GM13977 (cell line): ENCODE results near the gene DNAJC1.

Source experiments
- DNase-seq: peaks from one replicate; pipeline ENCODE4 v3.0.0; 2012; ENCODE audit warnings: low spot score
- CTCF ChIP-seq: IDR thresholded peaks from 2 replicates; pipeline ENCODE4 v1.5.1; 2012; ENCODE audit warnings: mild to moderate bottlenecking, control low read depth; ENCODE audit not compliant: insufficient read depth; ENCODE audit errors: extremely low read depth, missing control alignments
- in situ Hi-C: fragments of 300-500 bp; cut with MboI; formaldehyde crosslinking; loops from one replicate; pipeline ENCODE4 v1.12.0; 2022; ENCODE audit warnings: low sequenced_read_pairs, low pct_unique_long_range_greater_than_20kb, mixed read lengths, inconsistent platforms; ENCODE audit not compliant: unreplicated experiment

Gene DNAJC1

GRCh38 chr10:21749788-21750187, 253.7 kb downstream of the DNAJC1 start:
- in situ Hi-C loops = no loop called here
- DNase-seq = no peak
- TF ChIP-seq CTCF = no peak

- DNase-seq = no peak
- in situ Hi-C loops = no loop called here
- TF ChIP-seq CTCF = no peak
These were observed 255.7 kb downstream of the DNAJC1 start for GRCh38 chr10:21747809-21748208.

- DNase-seq = no peak
- in situ Hi-C loops = no loop called here
- no peak for TF ChIP-seq CTCF
These were observed 257.4 kb downstream of the DNAJC1 start for GRCh38 chr10:21746118-21746517.

- TF ChIP-seq CTCF = no peak
These were observed 259.3 kb downstream of the DNAJC1 start for GRCh38 chr10:21744223-21744622.

GRCh38 chr10:21742740-21743412, 260.7 kb downstream of the DNAJC1 start:
- in situ Hi-C loops = no loop called here
- no peak for DNase-seq

More at GRCh38 chr10:21744223-21744622, 259.3 kb downstream of the DNAJC1 start:
- in situ Hi-C loops = no loop called here
- no peak for DNase-seq

GRCh38 chr10:21740989-21741388, 262.5 kb downstream of the DNAJC1 start:
- no peak for DNase-seq
- in situ Hi-C loops = no loop called here
- TF ChIP-seq CTCF = no peak

More at GRCh38 chr10:21742740-21743412, 260.7 kb downstream of the DNAJC1 start:
- TF ChIP-seq CTCF = no peak
